Measurements from ENCODE around the gene STPG2. TPM values are rescaled to one million over a fixed set of nuclear protein-coding genes. Genes with fewer than 3 reads are reported as not detected.
A peak's percentile ranks its signal among the peaks of the same experiment; 100 is the strongest.

Gene STPG2
- total RNA-seq, 1 donor from 2014 or later: 0.14 TPM

DNA sequence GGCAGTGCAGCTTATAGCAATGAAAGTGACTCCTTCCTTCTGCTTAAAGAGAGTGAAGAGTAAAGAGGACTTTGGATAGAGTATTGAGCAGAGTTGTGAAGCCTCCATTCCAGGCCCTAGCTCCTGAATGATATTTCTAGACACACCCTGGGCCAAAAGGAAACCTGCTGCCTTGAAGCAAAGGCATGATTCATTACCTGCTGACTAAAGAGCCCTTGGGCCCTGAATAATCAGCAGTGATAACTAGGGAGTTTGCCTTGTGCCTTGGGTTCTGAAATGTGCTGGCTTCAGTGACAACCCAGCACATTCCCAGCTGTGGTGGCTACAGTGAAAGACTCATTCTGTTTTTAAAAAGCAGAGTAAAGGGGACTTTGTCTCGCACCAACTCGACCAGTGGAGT, 49.2 kb downstream of the STPG2 start:
- Histone ChIP-seq H3K4me1 (ENCODE audit: insufficient read depth, low read length) (no peaks in the 10 kb centered on the region), H2AFZ (ENCODE audit: low read depth, low read length) (no peak overlapping the region), H3K27ac (ENCODE audit: low read depth, low read length) (no peak overlapping the region), H3K9ac (ENCODE audit: low read length) (no peak overlapping the region), H3K4me3 (ENCODE audit: insufficient read depth, low read depth, low read length) (no peak overlapping the region), H3K9me3 (ENCODE audit: insufficient read depth, low read depth, low read length) (no peaks in the 10 kb centered on the region), H4K20me1 (ENCODE audit: insufficient read depth, low read length) (no peaks in the 10 kb centered on the region), H3K4me2 (ENCODE audit: low read length) (no peak overlapping the region), H3K79me2 (ENCODE audit: insufficient read depth, low read length) (no peaks in the 10 kb centered on the region), H3K27me3 (ENCODE audit: insufficient read depth, low read length) (no peaks in the 10 kb centered on the region), H3K36me3 (ENCODE audit: insufficient read depth, low read length) (no peaks in the 10 kb centered on the region)
- H3K27ac Mint-ChIP-seq (ENCODE audit: unreplicated experiment): no peak overlapping the region
- DNase-seq (ENCODE audit: low read depth) (no peak), FAIRE-seq (no peak)
- TF ChIP-seq, protein P1, sequence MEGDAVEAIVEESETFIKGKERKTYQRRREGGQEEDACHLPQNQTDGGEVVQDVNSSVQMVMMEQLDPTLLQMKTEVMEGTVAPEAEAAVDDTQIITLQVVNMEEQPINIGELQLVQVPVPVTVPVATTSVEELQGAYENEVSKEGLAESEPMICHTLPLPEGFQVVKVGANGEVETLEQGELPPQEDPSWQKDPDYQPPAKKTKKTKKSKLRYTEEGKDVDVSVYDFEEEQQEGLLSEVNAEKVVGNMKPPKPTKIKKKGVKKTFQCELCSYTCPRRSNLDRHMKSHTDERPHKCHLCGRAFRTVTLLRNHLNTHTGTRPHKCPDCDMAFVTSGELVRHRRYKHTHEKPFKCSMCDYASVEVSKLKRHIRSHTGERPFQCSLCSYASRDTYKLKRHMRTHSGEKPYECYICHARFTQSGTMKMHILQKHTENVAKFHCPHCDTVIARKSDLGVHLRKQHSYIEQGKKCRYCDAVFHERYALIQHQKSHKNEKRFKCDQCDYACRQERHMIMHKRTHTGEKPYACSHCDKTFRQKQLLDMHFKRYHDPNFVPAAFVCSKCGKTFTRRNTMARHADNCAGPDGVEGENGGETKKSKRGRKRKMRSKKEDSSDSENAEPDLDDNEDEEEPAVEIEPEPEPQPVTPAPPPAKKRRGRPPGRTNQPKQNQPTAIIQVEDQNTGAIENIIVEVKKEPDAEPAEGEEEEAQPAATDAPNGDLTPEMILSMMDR (IDR thresholded peaks at IDR 0.05; ENCODE audit: insufficient read depth, low read depth, low read length): no peak
- TF ChIP-seq EZH2 (IDR thresholded peaks at IDR 0.05; ENCODE audit: insufficient read depth, low read length): no peak
- no peaks in the 10 kb centered on the region for H3K9me3 Mint-ChIP-seq (ENCODE audit: unreplicated experiment)
- H3K4me3 Mint-ChIP-seq (ENCODE audit: unreplicated experiment): no peak overlapping the region
- H3K36me3 Mint-ChIP-seq (ENCODE audit: low read depth, unreplicated experiment): no peaks in the 10 kb centered on the region
- no peaks in the 10 kb centered on the region for H3K4me1 Mint-ChIP-seq (ENCODE audit: low read depth, unreplicated experiment)
- no peaks in the 10 kb centered on the region for H3K27me3 Mint-ChIP-seq (ENCODE audit: low read depth, unreplicated experiment)

DNA sequence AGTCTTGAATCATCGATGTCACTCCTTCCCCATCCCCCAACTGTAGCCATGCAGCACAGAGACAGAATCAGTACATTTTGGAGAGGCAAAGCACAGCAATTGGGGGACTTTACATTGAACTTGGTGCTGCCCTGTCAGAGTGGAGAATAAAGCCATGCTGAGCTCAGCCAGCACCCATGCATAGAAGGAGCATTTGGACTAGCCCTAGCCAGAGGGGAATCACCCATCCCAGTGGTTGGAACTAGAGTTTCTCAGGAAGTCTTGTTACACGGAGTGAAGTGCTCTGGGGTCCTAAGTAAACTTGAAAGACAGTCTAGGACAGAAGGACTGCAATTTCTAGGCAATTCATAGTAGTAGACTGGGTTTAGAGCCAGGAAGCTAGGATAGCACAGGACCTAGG, 49.6 kb downstream of the STPG2 start:
- Histone ChIP-seq H3K4me3 (ENCODE audit: insufficient read depth, low read depth, low read length) (no peak overlapping the region), H3K36me3 (ENCODE audit: insufficient read depth, low read length) (no peaks in the 10 kb centered on the region), H3K27me3 (ENCODE audit: insufficient read depth, low read length) (no peaks in the 10 kb centered on the region), H4K20me1 (ENCODE audit: insufficient read depth, low read length) (no peaks in the 10 kb centered on the region), H3K27ac (ENCODE audit: low read depth, low read length) (no peak overlapping the region), H3K9ac (ENCODE audit: low read length) (no peak overlapping the region), H2AFZ (ENCODE audit: low read depth, low read length) (no peak overlapping the region), H3K9me3 (ENCODE audit: insufficient read depth, low read depth, low read length) (no peaks in the 10 kb centered on the region), H3K79me2 (ENCODE audit: insufficient read depth, low read length) (no peaks in the 10 kb centered on the region), H3K4me2 (ENCODE audit: low read length) (no peak overlapping the region), H3K4me1 (ENCODE audit: insufficient read depth, low read length) (no peaks in the 10 kb centered on the region)
- TF ChIP-seq EZH2 (IDR thresholded peaks at IDR 0.05; ENCODE audit: insufficient read depth, low read length): no peak
- TF ChIP-seq, protein P1 (IDR thresholded peaks at IDR 0.05; ENCODE audit: insufficient read depth, low read depth, low read length): no peak
- H3K36me3 Mint-ChIP-seq (ENCODE audit: low read depth, unreplicated experiment): no peaks in the 10 kb centered on the region
- H3K4me1 Mint-ChIP-seq (ENCODE audit: low read depth, unreplicated experiment): no peaks in the 10 kb centered on the region
- no peaks in the 10 kb centered on the region for H3K9me3 Mint-ChIP-seq (ENCODE audit: unreplicated experiment)
- FAIRE-seq: no peak
- no peak for DNase-seq (ENCODE audit: low read depth)
- H3K4me3 Mint-ChIP-seq (ENCODE audit: unreplicated experiment): no peak overlapping the region
- H3K27me3 Mint-ChIP-seq (ENCODE audit: low read depth, unreplicated experiment): no peaks in the 10 kb centered on the region
- H3K27ac Mint-ChIP-seq (ENCODE audit: unreplicated experiment): no peak overlapping the region

DNA sequence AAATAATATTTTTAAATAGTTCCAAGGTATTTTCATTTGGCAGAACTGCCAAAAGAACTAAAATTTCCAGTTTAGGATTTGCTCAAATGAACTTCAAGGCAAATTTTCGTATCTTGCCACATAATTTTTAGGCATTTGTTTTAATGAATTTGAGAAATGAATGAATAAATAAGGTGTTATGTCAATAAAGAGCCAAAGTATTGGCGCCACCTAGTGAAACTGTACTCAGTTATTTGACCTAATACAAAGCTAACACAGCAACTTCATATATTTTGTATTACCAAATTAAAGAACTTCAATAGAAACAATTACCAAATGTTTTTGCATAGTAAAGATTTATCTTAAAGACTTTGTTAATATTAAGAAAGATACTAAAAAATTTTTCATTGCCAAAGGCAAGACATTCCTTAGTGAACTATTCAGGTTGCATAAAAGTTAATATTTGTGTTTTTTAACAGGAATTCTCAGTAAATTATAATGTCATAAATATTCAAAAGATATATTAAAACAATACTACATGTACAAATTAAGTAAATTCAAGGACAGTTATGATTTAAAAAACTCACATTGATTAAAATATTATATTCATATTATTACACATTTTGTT, 50.3 kb downstream of the STPG2 start:
- H3K27me3 Mint-ChIP-seq (ENCODE audit: low read depth, unreplicated experiment): no peaks in the 10 kb centered on the region
- DNase-seq (ENCODE audit: low read depth) (peak; percentile 1), FAIRE-seq (no peak)
- no peak overlapping the region for H3K4me2 ChIP-seq (ENCODE audit: low read length)
- H3K27ac Mint-ChIP-seq (ENCODE audit: unreplicated experiment): no peak overlapping the region
- H2AFZ ChIP-seq (ENCODE audit: low read depth, low read length): no peak overlapping the region
- H4K20me1 ChIP-seq (ENCODE audit: insufficient read depth, low read length): no peaks in the 10 kb centered on the region
- no peaks in the 10 kb centered on the region for H3K9me3 ChIP-seq (ENCODE audit: insufficient read depth, low read depth, low read length)
- H3K4me3 ChIP-seq (ENCODE audit: insufficient read depth, low read depth, low read length): no peak overlapping the region
- no peaks in the 10 kb centered on the region for H3K4me1 ChIP-seq (ENCODE audit: insufficient read depth, low read length)
- no peak for TF ChIP-seq EZH2 (IDR thresholded peaks at IDR 0.05; ENCODE audit: insufficient read depth, low read length)
- TF ChIP-seq, protein P1 (IDR thresholded peaks at IDR 0.05; ENCODE audit: insufficient read depth, low read depth, low read length): peak; percentile 38
- H3K36me3 ChIP-seq (ENCODE audit: insufficient read depth, low read length): no peaks in the 10 kb centered on the region
- H3K27me3 ChIP-seq (ENCODE audit: insufficient read depth, low read length): no peaks in the 10 kb centered on the region
- no peaks in the 10 kb centered on the region for H3K9me3 Mint-ChIP-seq (ENCODE audit: unreplicated experiment)
- no peak overlapping the region for H3K9ac ChIP-seq (ENCODE audit: low read length)
- H3K79me2 ChIP-seq (ENCODE audit: insufficient read depth, low read length): no peaks in the 10 kb centered on the region
- H3K36me3 Mint-ChIP-seq (ENCODE audit: low read depth, unreplicated experiment): no peaks in the 10 kb centered on the region
- H3K4me3 Mint-ChIP-seq (ENCODE audit: unreplicated experiment): no peak overlapping the region
- no peaks in the 10 kb centered on the region for H3K4me1 Mint-ChIP-seq (ENCODE audit: low read depth, unreplicated experiment)
- no peak overlapping the region for H3K27ac ChIP-seq (ENCODE audit: low read depth, low read length)

Data from astrocyte (in vitro differentiated cells and primary cell).